Measurements from ENCODE around the gene EML1.

DNA sequence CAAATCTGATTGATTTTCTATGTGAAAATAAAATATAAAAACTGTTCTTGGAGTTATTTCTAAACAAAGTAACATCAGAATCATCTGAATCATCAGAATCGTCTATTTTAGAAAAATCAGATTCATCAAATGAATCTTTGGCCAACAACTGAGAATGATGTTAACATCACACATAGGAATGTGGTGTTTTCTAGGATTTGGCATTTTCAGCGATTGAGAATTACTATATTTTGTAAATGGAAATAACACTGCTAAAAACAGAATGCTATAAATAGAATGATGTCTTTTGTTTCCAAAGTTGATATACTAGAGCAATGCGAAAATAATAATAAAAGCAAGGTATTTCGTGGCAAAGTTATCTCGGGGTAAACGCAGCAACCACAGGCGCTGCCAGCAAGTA is 198.1 kb downstream of the EML1 start:
- TF ChIP-seq, protein P1, sequence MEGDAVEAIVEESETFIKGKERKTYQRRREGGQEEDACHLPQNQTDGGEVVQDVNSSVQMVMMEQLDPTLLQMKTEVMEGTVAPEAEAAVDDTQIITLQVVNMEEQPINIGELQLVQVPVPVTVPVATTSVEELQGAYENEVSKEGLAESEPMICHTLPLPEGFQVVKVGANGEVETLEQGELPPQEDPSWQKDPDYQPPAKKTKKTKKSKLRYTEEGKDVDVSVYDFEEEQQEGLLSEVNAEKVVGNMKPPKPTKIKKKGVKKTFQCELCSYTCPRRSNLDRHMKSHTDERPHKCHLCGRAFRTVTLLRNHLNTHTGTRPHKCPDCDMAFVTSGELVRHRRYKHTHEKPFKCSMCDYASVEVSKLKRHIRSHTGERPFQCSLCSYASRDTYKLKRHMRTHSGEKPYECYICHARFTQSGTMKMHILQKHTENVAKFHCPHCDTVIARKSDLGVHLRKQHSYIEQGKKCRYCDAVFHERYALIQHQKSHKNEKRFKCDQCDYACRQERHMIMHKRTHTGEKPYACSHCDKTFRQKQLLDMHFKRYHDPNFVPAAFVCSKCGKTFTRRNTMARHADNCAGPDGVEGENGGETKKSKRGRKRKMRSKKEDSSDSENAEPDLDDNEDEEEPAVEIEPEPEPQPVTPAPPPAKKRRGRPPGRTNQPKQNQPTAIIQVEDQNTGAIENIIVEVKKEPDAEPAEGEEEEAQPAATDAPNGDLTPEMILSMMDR (IDR thresholded peaks at IDR 0.05) = no peak
- no peak for TF ChIP-seq POLR2AphosphoS5 (IDR thresholded peaks at IDR 0.05)
- no peak for TF ChIP-seq EP300 (IDR thresholded peaks at IDR 0.05)
- no peak for TF ChIP-seq POLR2A (IDR thresholded peaks at IDR 0.05)
